ENCODE measurements around the gene GAR1. TPM values are rescaled to one million over a fixed set of nuclear protein-coding genes. Genes with fewer than 3 reads are reported as not detected.

GAR1 gene
- total and polyA plus RNA-seq, 9 of the 15 experiments (the other 6 are each of a cell fraction or from before 2014, with no cell fraction given): 35.7 to 194 (median 68.2) TPM

- TF ChIP-seq GMEB1 (CRISPR knock-in tag; IDR thresholded peaks at IDR 0.05) (peak; percentile 57; the same call in 1 of the 2 replicates), JUND (IDR thresholded peaks at IDR 0.05; ENCODE audit: borderline replicate concordance, low read depth, low read length) (no peak), JUND (tag; IDR thresholded peaks at IDR 0.05; ENCODE audit: borderline replicate concordance, low read depth, low read length) (peak; percentile 66; the same call in 2 of the 3 replicates), NR2C1 (IDR thresholded peaks at IDR 0.05) (peak; percentile 67; the same call in 1 of the 2 replicates), NR2C1 (tag; IDR thresholded peaks at IDR 0.05) (peak; percentile 72), SIN3B (IDR thresholded peaks at IDR 0.05; ENCODE audit: low read depth) (peak; percentile 73), ETV5 (CRISPR knock-in tag; IDR thresholded peaks at IDR 0.05; ENCODE audit: low read depth) (peak; percentile 77), ZNF583 (CRISPR knock-in tag; IDR thresholded peaks at IDR 0.05) (no peak), KLF1 (tag; IDR thresholded peaks at IDR 0.05) (peak; percentile 64; the same call in 1 of the 2 replicates), NUFIP1 (IDR thresholded peaks at IDR 0.05; ENCODE audit: partially characterized antibody) (no peak), SIX5 (IDR thresholded peaks at IDR 0.05; ENCODE audit: borderline replicate concordance in 1 of 2, insufficient read depth in 1 of 2, low read depth in 1 of 2, low read length in 2 of 2) (no peak), ARID4B (CRISPR knock-in tag; IDR thresholded peaks at IDR 0.05) (peak; percentile 95), CSDE1 (IDR thresholded peaks at IDR 0.05) (peak in 1 of 2 experiments; percentile 73; a peak in 1 of 4 replicates), ZNF165 (CRISPR knock-in tag; IDR thresholded peaks at IDR 0.05; ENCODE audit: borderline replicate concordance) (no peak), ZNF274 (IDR thresholded peaks at IDR 0.05; ENCODE audit: borderline replicate concordance, low read depth, low read length) (no peak), RB1 (IDR thresholded peaks at IDR 0.05; ENCODE audit: low read depth) (peak; percentile 42; the same call in 1 of the 2 replicates), SRSF9 (IDR thresholded peaks at IDR 0.05; ENCODE audit: borderline replicate concordance, low read depth, low read length) (no peak), YY1 (IDR thresholded peaks at IDR 0.05; ENCODE audit: borderline replicate concordance in 1 of 3, control insufficient read depth in 1 of 3, extremely low read depth in 1 of 3, insufficient read depth in 3 of 3, insufficient read length in 1 of 3, insufficient replicate concordance in 2 of 3, low read depth in 1 of 3, low read length in 2 of 3) (peak in 2 of 3 experiments; percentile 73 to 86), MCM2 (IDR thresholded peaks at IDR 0.05; ENCODE audit: low read depth) (no peak), NEUROD1 (IDR thresholded peaks at IDR 0.05; ENCODE audit: borderline replicate concordance, low read depth, low read length, partially characterized antibody) (peak; percentile 72), RBFOX2 (IDR thresholded peaks at IDR 0.05; ENCODE audit: low read depth, low read length) (peak; percentile 86), COPS2 (conservative IDR thresholded peaks at IDR 0.05) (no peak)
These were observed at the start of gene GAR1 (continued) for GRCh38 chr4:109815151-109816081.

Data from K562 (cell line).